ENCODE results near the gene FADS3.

Gene FADS3

GRCh38 chr11:61921446-61921845, 30.1 kb upstream of the FADS3 start:
- DNase-seq: no peak
- Histone ChIP-seq H3K4me3 (ENCODE audit: low read depth, low read length) (no peak overlapping the region), H3K36me3 (no peaks in the 10 kb centered on the region), H3K9me3 (ENCODE audit: severe bottlenecking) (no peaks in the 10 kb centered on the region), H3K27ac (no peak overlapping the region), H3K27me3 (ENCODE audit: insufficient read depth, low read depth, severe bottlenecking) (no peaks in the 10 kb centered on the region)
- no peak for TF ChIP-seq CTCF (IDR thresholded peaks at IDR 0.05; ENCODE audit: low read depth, low read length)

DNA sequence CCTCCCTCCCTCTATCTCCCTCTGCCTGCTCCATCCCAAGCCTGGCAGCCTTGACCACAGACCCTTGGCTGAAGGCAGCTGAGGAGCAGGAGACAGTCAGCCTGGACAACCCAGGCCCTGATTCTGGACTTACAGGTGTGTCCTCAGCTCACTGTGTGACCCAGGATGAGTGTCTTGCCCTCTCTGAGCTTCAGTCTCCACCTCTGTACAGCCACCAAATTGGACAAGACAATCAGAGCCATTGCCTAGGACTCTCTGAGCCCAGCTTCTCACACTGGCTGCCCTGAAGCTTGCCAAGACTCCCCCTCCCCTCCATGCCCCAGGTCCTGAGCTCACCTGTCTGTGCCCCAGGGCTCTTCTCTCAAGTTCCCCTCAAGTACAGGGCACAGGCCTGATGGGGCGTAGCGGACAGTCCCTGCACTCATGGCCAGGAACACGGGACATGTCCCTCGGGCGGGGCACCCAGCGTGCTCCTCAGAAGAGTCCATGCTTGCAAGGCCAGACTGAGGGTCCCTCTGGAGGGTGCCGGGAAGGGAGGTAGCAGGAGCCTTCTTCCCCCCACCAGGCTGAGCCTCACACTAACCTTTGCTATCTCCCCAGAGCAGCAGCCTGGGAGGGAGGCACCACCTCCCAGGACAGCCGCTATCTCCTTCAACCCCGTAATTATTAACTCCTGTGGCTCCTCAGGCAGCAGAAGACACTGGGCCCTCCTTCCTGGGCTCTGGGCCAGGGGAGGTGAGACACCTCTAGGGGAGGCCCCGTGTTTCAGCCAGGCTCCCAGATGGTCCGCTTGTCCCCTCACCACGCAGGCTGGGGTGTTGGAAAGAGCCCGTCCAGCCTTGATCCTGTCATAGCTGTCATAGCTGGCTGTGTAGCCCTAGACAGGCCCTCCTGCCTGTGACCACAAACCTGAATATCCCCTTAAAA, 28.6 kb upstream of the FADS3 start:
- Histone ChIP-seq H3K27me3 (ENCODE audit: insufficient read depth, low read depth, severe bottlenecking) (no peaks in the 10 kb centered on the region), H3K36me3 (no peaks in the 10 kb centered on the region), H3K27ac (no peak overlapping the region), H3K9me3 (ENCODE audit: severe bottlenecking) (no peaks in the 10 kb centered on the region), H3K4me3 (ENCODE audit: low read depth, low read length) (no peak overlapping the region)
- DNase-seq: no peak
- no peak for TF ChIP-seq CTCF (IDR thresholded peaks at IDR 0.05; ENCODE audit: low read depth, low read length)

GRCh38 chr11:61918938-61919704, 27.8 kb upstream of the FADS3 start:
- no peaks in the 10 kb centered on the region for H3K27me3 ChIP-seq (ENCODE audit: insufficient read depth, low read depth, severe bottlenecking)
- no peak for DNase-seq
- H3K36me3 ChIP-seq: no peaks in the 10 kb centered on the region

DNA sequence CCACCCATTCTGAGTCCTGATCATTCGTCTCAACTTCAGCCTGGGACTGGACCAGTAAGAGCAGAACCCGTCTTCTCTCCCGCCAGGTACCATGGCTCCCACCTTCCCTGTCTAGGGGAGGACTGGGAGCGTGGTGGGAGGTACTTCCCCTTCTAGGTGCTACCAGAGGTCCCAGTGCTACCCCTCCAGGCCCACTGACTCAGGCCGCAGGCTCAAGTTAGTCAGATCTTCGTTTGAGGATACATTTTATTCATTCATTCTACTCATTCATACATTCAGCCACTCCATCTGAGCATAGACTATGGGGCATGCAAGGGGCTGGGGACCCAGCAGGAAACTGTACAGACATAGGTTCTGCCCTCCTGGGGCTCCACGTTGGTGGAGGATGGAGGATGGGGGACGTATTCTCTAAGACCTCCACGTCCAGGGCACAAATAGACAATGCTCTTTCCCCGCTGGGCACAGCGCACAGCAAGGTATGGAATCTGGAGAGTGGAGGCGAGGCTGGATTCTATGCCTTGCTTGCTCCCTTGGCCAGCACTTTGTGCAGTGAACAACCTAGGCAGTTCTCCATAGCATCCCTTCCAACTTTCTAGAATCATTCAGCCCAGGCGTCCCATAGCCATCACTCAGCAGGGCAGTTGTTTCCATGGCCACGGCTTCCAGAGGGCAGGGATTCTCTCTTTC, 27.0 kb upstream of the FADS3 start:
- H3K27me3 ChIP-seq (ENCODE audit: insufficient read depth, low read depth, severe bottlenecking): no peaks in the 10 kb centered on the region
- H3K9me3 ChIP-seq (ENCODE audit: severe bottlenecking): no peaks in the 10 kb centered on the region
- H3K27ac ChIP-seq: no peak overlapping the region
- H3K4me3 ChIP-seq (ENCODE audit: low read depth, low read length): no peak overlapping the region
- TF ChIP-seq CTCF (IDR thresholded peaks at IDR 0.05; ENCODE audit: low read depth, low read length): no peak
- no peak for DNase-seq
- H3K36me3 ChIP-seq: no peaks in the 10 kb centered on the region

More at GRCh38 chr11:61918938-61919704, 27.8 kb upstream of the FADS3 start:
- no peaks in the 10 kb centered on the region for H3K9me3 ChIP-seq (ENCODE audit: severe bottlenecking)
- H3K4me3 ChIP-seq (ENCODE audit: low read depth, low read length): no peak overlapping the region
- no peak overlapping the region for H3K27ac ChIP-seq
- no peak for TF ChIP-seq CTCF (IDR thresholded peaks at IDR 0.05; ENCODE audit: low read depth, low read length)

DNA sequence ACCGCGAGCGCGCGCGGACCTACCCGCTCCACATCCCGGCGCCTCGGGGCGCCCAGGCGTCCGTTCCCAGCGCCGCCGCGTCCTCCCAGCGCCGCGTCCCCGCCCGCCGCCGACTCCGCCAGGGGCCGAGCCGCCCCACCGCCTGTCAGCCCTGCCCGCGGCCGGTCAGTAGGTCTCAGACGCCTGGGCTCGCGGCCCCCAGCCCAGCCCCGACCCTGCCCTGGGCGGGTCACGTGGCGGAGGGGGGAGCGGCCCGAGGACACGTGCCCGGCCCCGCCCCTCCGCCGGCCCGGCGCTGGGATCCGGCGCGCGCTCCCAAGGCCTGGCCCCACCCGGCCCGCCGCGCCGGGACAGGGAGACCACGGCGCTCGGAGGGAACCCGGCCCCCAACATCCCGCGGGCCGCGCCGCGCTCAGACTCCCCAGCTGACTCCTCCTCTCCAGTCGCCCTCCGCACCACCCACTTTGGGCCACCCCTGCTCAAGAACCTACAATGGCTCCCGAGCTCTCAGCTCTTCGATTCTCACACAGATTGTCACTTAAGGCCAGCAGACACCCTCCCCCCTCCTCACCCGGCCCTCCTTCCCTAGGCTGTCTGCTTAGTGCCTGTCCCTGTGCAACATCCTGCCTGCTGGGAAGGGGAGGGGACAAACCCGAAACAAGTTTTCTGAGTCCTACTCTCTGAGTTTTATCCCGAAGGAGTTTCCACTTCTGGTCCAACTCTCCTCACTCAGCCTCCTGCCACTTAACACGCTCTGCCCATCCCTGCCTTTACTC, 26.2 kb upstream of the FADS3 start, which contains the start of gene RAB3IL1:
RAB3IL1 (minus strand) TSS at position 233 of the 776 bp plus-strand sequence; CDS start at position 34, 199 bp downstream.
- peak; percentile 54 for DNase-seq
- no peaks in the 10 kb centered on the region for H3K36me3 ChIP-seq
- no peak within 1 kb of the TSS for H3K27ac ChIP-seq
- no peaks in the 10 kb centered on the region for H3K9me3 ChIP-seq (ENCODE audit: severe bottlenecking)
- peak within 1 kb of the TSS; percentile 42 for H3K4me3 ChIP-seq (ENCODE audit: low read depth, low read length)
- TF ChIP-seq CTCF (IDR thresholded peaks at IDR 0.05; ENCODE audit: low read depth, low read length): no peak
- no peaks in the 10 kb centered on the region for H3K27me3 ChIP-seq (ENCODE audit: insufficient read depth, low read depth, severe bottlenecking)

Measured in WERI-Rb-1 (cell line).